ENCODE measurements around the gene LDAH. TPM values are rescaled to one million over a fixed set of nuclear protein-coding genes. Genes with fewer than 3 reads are reported as not detected.

Gene LDAH
- total RNA-seq, 1 experiment from 2014 or later: 17.2 TPM

DNA sequence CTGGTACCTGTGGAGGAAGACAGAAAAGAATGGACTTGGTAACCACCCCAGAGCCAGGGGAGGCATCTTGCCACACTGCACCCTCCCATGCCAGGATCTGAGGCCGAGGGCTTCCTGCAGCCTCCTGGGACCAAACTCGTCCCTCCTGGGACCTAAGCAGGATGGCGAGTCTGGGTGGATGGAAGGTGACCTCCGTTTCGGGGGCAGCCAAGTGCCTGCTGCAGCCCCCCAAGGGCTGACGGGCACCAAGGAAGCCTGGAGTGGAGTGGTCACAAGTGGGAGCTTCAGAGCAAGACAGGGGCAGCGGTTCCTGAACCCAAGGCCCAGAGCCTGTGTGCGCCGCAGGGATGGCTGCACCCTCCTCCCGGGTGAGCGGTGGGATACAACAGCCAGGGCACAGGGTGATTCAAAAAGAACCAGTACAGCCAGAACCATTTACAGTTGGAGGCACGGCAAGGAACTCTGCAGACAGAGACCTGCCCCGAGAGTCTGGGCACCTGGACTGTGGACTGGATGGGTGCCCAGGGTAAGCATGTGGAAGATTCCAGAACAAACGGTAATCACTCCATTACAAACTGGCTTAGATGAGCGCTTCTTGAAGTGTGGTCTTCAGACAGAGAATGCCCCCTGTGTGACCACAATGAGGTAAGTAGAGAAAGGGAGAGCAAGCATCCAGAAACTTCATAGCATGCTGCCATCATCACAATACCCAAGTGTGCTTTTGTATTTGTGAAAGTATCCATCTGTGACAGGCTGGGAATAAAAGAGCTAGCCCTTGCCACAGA, 184.1 kb downstream of the LDAH start:
- no TSS peak for BruUV-seq (replicated peaks)
- CTCF ChIA-PET: no interaction called here
- ATAC-seq: no peak
- Histone ChIP-seq H3K4me1 (ENCODE audit: control insufficient read depth, insufficient read depth, low read length) (no peaks in the 10 kb centered on the region; the same call in 1 of the 2 replicates), H3K27me3 (ENCODE audit: control insufficient read depth, insufficient read depth, low read length) (no peaks in the 10 kb centered on the region), H3K27ac (ENCODE audit: low read length) (no peak overlapping the region), H3K36me3 (ENCODE audit: control insufficient read depth, insufficient read depth, low read length) (no peaks in the 10 kb centered on the region; the same call in 1 of the 2 replicates), H3K9me3 (ENCODE audit: control insufficient read depth, insufficient read depth, low read depth, low read length) (no peaks in the 10 kb centered on the region), H3K4me3 (ENCODE audit: low read depth in 2 of 2, low read length in 2 of 2) (no peak overlapping the region)
- TF ChIP-seq POLR2AphosphoS5 (IDR thresholded peaks at IDR 0.05; ENCODE audit: low read depth, low read length) (no peak), SIN3A (IDR thresholded peaks at IDR 0.05; ENCODE audit: borderline replicate concordance, insufficient read depth, low read depth, low read length) (no peak), TCF7L2 (IDR thresholded peaks at IDR 0.05; ENCODE audit: low read depth, low read length) (no peak)
- TF ChIP-seq, protein P1, sequence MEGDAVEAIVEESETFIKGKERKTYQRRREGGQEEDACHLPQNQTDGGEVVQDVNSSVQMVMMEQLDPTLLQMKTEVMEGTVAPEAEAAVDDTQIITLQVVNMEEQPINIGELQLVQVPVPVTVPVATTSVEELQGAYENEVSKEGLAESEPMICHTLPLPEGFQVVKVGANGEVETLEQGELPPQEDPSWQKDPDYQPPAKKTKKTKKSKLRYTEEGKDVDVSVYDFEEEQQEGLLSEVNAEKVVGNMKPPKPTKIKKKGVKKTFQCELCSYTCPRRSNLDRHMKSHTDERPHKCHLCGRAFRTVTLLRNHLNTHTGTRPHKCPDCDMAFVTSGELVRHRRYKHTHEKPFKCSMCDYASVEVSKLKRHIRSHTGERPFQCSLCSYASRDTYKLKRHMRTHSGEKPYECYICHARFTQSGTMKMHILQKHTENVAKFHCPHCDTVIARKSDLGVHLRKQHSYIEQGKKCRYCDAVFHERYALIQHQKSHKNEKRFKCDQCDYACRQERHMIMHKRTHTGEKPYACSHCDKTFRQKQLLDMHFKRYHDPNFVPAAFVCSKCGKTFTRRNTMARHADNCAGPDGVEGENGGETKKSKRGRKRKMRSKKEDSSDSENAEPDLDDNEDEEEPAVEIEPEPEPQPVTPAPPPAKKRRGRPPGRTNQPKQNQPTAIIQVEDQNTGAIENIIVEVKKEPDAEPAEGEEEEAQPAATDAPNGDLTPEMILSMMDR (IDR thresholded peaks at IDR 0.05): no peak
- TF ChIP-seq, protein P2, sequence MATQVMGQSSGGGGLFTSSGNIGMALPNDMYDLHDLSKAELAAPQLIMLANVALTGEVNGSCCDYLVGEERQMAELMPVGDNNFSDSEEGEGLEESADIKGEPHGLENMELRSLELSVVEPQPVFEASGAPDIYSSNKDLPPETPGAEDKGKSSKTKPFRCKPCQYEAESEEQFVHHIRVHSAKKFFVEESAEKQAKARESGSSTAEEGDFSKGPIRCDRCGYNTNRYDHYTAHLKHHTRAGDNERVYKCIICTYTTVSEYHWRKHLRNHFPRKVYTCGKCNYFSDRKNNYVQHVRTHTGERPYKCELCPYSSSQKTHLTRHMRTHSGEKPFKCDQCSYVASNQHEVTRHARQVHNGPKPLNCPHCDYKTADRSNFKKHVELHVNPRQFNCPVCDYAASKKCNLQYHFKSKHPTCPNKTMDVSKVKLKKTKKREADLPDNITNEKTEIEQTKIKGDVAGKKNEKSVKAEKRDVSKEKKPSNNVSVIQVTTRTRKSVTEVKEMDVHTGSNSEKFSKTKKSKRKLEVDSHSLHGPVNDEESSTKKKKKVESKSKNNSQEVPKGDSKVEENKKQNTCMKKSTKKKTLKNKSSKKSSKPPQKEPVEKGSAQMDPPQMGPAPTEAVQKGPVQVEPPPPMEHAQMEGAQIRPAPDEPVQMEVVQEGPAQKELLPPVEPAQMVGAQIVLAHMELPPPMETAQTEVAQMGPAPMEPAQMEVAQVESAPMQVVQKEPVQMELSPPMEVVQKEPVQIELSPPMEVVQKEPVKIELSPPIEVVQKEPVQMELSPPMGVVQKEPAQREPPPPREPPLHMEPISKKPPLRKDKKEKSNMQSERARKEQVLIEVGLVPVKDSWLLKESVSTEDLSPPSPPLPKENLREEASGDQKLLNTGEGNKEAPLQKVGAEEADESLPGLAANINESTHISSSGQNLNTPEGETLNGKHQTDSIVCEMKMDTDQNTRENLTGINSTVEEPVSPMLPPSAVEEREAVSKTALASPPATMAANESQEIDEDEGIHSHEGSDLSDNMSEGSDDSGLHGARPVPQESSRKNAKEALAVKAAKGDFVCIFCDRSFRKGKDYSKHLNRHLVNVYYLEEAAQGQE (IDR thresholded peaks at IDR 0.05; ENCODE audit: insufficient read depth in 1 of 2, low read depth in 2 of 2, low read length in 1 of 2): no peak
- in situ Hi-C loops (cut with HindIII; ENCODE audit: low pct_unique_long_range_greater_than_20kb, low sequenced_read_pairs) (loop anchor here (25.0 kb wide), 1 partner anchor 202 kb away; the partner anchor contains the start of gene RHOB), intact Hi-C loops (cut with micrococcal nuclease; ENCODE audit: unreplicated experiment) (no loop called here)
- POLR2A ChIA-PET: no interaction called here
- DNase-seq (ENCODE audit: low read depth, low spot score): no peak

DNA sequence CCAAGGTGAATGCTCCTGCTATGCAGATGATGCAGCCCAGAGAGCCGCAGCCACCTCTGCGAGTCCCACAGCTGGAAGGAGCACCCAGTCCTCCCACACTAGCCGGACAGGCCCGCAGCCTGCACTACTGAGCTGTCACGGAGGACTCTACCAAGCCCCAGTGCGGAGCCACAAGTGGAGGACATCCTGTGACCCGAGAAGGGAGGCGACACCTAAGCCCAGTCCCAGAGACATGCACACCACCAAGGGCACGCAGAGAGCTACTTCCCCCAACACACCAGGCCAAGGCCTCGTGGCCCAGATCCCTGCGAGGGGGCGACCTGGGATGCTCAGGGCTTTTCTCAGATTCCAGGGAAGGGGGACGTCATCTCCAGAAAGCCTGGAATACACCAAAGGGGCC, 184.9 kb downstream of the LDAH start:
- intact Hi-C loops (cut with micrococcal nuclease; ENCODE audit: unreplicated experiment): no loop called here

More for the DNA sequence above, 184.9 kb downstream of the LDAH start:
- CTCF ChIA-PET: interaction anchor here (0.5 to 0.6 kb wide), 2 partner anchors 194 to 231 kb away, joined by 8 to 17 read pairs; no protein-coding TSS in a partner anchor
- Histone ChIP-seq H3K27me3 (ENCODE audit: control insufficient read depth, insufficient read depth, low read length) (no peaks in the 10 kb centered on the region), H3K4me1 (ENCODE audit: control insufficient read depth, insufficient read depth, low read length) (no peaks in the 10 kb centered on the region; the same call in 1 of the 2 replicates), H3K27ac (ENCODE audit: low read length) (no peak overlapping the region), H3K36me3 (ENCODE audit: control insufficient read depth, insufficient read depth, low read length) (no peaks in the 10 kb centered on the region; the same call in 1 of the 2 replicates), H3K9me3 (ENCODE audit: control insufficient read depth, insufficient read depth, low read depth, low read length) (no peaks in the 10 kb centered on the region), H3K4me3 (ENCODE audit: low read depth in 2 of 2, low read length in 2 of 2) (no peak overlapping the region)
- in situ Hi-C loops (cut with HindIII; ENCODE audit: low pct_unique_long_range_greater_than_20kb, low sequenced_read_pairs): loop anchor here (25.0 kb wide), 1 partner anchor 201 kb away; the partner anchor contains the start of gene RHOB
- TF ChIP-seq, protein P1 (IDR thresholded peaks at IDR 0.05): no peak
- TF ChIP-seq SIN3A (IDR thresholded peaks at IDR 0.05; ENCODE audit: borderline replicate concordance, insufficient read depth, low read depth, low read length) (no peak), POLR2AphosphoS5 (IDR thresholded peaks at IDR 0.05; ENCODE audit: low read depth, low read length) (no peak)
- BruUV-seq (replicated peaks): no TSS peak
- ATAC-seq: no peak
- DNase-seq (ENCODE audit: low read depth, low spot score): no peak
- POLR2A ChIA-PET: no interaction called here

Measured in Panc1 (cell line).